ENCODE measurements around the gene SMPD3. TPM values are rescaled to one million over a fixed set of nuclear protein-coding genes. Genes with fewer than 3 reads are reported as not detected.
A peak's percentile ranks its signal among the peaks of the same experiment; 100 is the strongest.

The SMPD3 gene
- total and polyA plus RNA-seq, 2 experiments from 2014 or later: 5.7 to 6.3 TPM

DNA sequence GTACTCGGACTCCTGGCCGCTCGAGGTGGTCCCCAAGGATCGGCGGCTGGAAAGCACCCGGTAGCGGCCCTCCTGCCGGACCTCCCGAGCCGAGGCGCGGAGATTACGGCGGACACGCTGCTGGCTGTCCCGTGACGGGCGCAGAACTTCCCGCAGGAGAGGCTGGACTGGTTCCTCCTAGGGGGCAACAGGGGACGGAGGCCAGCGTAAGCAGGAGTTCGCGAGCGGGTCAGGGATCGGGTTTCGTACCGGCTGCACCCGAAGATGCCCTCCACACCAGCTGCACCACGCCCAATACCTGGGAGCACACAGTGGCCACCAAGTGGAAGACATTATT is 137.9 kb downstream of the SMPD3 start:
- Histone ChIP-seq H3K9me2 (replicated peaks; ENCODE audit: insufficient read depth) (no peaks in the 10 kb centered on the region), H3K27me3 (no peaks in the 10 kb centered on the region), H3K36me3 (replicated peaks; ENCODE audit: insufficient read depth, low read depth) (no peaks in the 10 kb centered on the region), H3K4me3 (peak overlapping the region; percentile 43), H3K4me1 (ENCODE audit: insufficient read depth) (peaks cover 18% of the 10 kb centered on the region), H3K27ac (peak overlapping the region; percentile 90), H3K79me2 (peaks cover 76% of the 10 kb centered on the region), H2AFZ (peak overlapping the region; percentile 75), H3K9me3 (ENCODE audit: low read depth) (no peaks in the 10 kb centered on the region), H4K20me1 (ENCODE audit: insufficient read depth, poor library complexity, severe bottlenecking) (peaks cover 3% of the 10 kb centered on the region), H3K4me2 (peak overlapping the region; percentile 97)
- under 1% methylated on average over 29 of the region's 29 CpGs for WGBS (ENCODE audit: low lambda C conversion rate, missing lambda C conversion rate)
- TF ChIP-seq, protein P1, sequence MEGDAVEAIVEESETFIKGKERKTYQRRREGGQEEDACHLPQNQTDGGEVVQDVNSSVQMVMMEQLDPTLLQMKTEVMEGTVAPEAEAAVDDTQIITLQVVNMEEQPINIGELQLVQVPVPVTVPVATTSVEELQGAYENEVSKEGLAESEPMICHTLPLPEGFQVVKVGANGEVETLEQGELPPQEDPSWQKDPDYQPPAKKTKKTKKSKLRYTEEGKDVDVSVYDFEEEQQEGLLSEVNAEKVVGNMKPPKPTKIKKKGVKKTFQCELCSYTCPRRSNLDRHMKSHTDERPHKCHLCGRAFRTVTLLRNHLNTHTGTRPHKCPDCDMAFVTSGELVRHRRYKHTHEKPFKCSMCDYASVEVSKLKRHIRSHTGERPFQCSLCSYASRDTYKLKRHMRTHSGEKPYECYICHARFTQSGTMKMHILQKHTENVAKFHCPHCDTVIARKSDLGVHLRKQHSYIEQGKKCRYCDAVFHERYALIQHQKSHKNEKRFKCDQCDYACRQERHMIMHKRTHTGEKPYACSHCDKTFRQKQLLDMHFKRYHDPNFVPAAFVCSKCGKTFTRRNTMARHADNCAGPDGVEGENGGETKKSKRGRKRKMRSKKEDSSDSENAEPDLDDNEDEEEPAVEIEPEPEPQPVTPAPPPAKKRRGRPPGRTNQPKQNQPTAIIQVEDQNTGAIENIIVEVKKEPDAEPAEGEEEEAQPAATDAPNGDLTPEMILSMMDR (IDR thresholded peaks at IDR 0.05; ENCODE audit: poor library complexity): no peak
- TF ChIP-seq EZH2 (IDR thresholded peaks at IDR 0.05; ENCODE audit: borderline replicate concordance): no peak
- TF ChIP-seq EZH2phosphoT487 (IDR thresholded peaks at IDR 0.05; ENCODE audit: low read depth, severe bottlenecking, unreplicated experiment): no peak
- no peak for DNase-seq (ENCODE audit: low spot score)

DNA sequence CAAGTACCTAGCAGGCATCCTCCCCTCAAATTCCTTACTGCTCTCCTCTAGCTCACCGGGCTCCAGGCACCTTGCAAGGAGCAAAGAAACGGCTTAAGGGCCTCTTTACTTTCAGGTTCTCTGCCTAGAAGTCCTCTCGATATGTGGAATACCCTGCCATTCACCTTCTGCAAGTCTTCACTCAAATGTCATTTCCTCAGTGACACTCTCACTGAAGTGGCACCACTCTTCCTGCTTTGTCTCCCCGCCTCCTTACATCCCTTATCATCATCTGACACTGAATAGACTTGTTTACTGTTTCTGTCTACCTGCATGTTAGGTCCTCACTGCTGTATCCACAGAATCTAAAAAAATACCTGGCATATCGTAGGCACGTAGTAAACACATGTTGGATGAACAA is 138.5 kb downstream of the SMPD3 start:
- Histone ChIP-seq H3K4me3 (peak overlapping the region; percentile 43), H2AFZ (peak overlapping the region; percentile 75), H3K4me1 (ENCODE audit: insufficient read depth) (peaks cover 18% of the 10 kb centered on the region), H3K79me2 (peaks cover 71% of the 10 kb centered on the region), H3K36me3 (replicated peaks; ENCODE audit: insufficient read depth, low read depth) (no peaks in the 10 kb centered on the region), H4K20me1 (ENCODE audit: insufficient read depth, poor library complexity, severe bottlenecking) (peaks cover 3% of the 10 kb centered on the region), H3K9me2 (replicated peaks; ENCODE audit: insufficient read depth) (no peaks in the 10 kb centered on the region), H3K4me2 (peak overlapping the region; percentile 97), H3K27me3 (no peaks in the 10 kb centered on the region), H3K9me3 (ENCODE audit: low read depth) (no peaks in the 10 kb centered on the region), H3K27ac (peak overlapping the region; percentile 90)
- no peak for DNase-seq (ENCODE audit: low spot score)
- 51% methylated on average over 6 of the region's 6 CpGs for WGBS (ENCODE audit: low lambda C conversion rate, missing lambda C conversion rate)
- TF ChIP-seq EZH2phosphoT487 (IDR thresholded peaks at IDR 0.05; ENCODE audit: low read depth, severe bottlenecking, unreplicated experiment) (no peak), EZH2 (IDR thresholded peaks at IDR 0.05; ENCODE audit: borderline replicate concordance) (no peak)
- TF ChIP-seq, protein P1 (IDR thresholded peaks at IDR 0.05; ENCODE audit: poor library complexity): no peak

Small RNA genes lying within 50 kb of the gene (small RNA-seq; reads per million reads assigned to genes)
- gene RF00019 (not detected), gene RNU4-30P (not detected)

Other genes with a start within 250 kb of the SMPD3 start
- gene ESRP2, start 212.4 kb downstream of the SMPD3 start, total RNA-seq: 39.5 and 45.6 TPM in 2 replicates
- gene ESRP2, start 212.4 kb downstream of the SMPD3 start, polyA plus RNA-seq: 45.6 and 52.4 TPM in 2 replicates
- gene PLA2G15, start 203.1 kb downstream of the SMPD3 start, total RNA-seq: 24.2 and 34.8 TPM in 2 replicates
- gene PLA2G15, start 203.1 kb downstream of the SMPD3 start, polyA plus RNA-seq: 31.7 and 34.2 TPM in 2 replicates
- 23.4 and 29.7 TPM in 2 replicates for gene SLC7A6, start 184.0 kb downstream of the SMPD3 start, total RNA-seq
- gene SLC7A6, start 184.0 kb downstream of the SMPD3 start, polyA plus RNA-seq: 20.5 and 23.1 TPM in 2 replicates
- 8.8 and 13.0 TPM in 2 replicates for gene SLC7A6OS, start 137.6 kb downstream of the SMPD3 start, total RNA-seq
- gene SLC7A6OS, start 137.6 kb downstream of the SMPD3 start, polyA plus RNA-seq: 13.7 and 18.9 TPM in 2 replicates
- gene PRMT7, start 137.5 kb downstream of the SMPD3 start, total RNA-seq: 41.1 and 41.9 TPM in 2 replicates
- 31.0 and 43.6 TPM in 2 replicates for gene PRMT7, start 137.5 kb downstream of the SMPD3 start, polyA plus RNA-seq
- gene ZFP90, start 90.8 kb upstream of the SMPD3 start, total RNA-seq: 13.4 and 18.6 TPM in 2 replicates
- 10.9 and 14.8 TPM in 2 replicates for gene ZFP90, start 90.8 kb upstream of the SMPD3 start, polyA plus RNA-seq
- gene CDH3, start 196.8 kb upstream of the SMPD3 start, total RNA-seq: 73.2 and 77.6 TPM in 2 replicates
- gene CDH3, start 196.8 kb upstream of the SMPD3 start, polyA plus RNA-seq: 62.4 and 77.4 TPM in 2 replicates